H7 (cell line): ENCODE data around the gene ABCA4. TPM values are rescaled to one million over a fixed set of nuclear protein-coding genes. Genes with fewer than 3 reads are reported as not detected.
"Not testable (repeated sequence)": the region's sequence is repeated elsewhere in the genome, so short reads cannot be mapped to it uniquely, and the experiment has no call there.

ENCODE experiments used
- DNase-seq: peaks from one replicate; pipeline ENCODE4 v3.0.0; 2012
- H3K27me3 ChIP-seq: 2 replicates; pipeline ENCODE4 v1.6.0; 2011; ENCODE audit warnings: mild to moderate bottlenecking, low read length; ENCODE audit not compliant: control insufficient read depth, insufficient read depth
- H3K36me3 ChIP-seq: replicated peaks from 2 replicates; pipeline ENCODE4 v1.5.1; 2011; ENCODE audit warnings: low read length; ENCODE audit not compliant: control insufficient read depth, insufficient read depth
- H3K4me3 ChIP-seq: 2 replicates; pipeline ENCODE4 v1.5.1; 2011; ENCODE audit warnings: low read depth, mild to moderate bottlenecking, control low read depth, low read length, moderate library complexity; ENCODE audit not compliant: insufficient read depth
- total RNA-seq: library from RNA; depleted of rRNA; stranded (reverse); fragments of >200 nt; shearing (Covaris generic); gene quantifications from 2 replicates; pipeline ENCODE4 v1.2.3, GENCODE V29; 2014; rRNA removed

The ABCA4 gene
- 0.04 and 0.24 TPM in 2 replicates for total RNA-seq

GRCh38 chr1:94120991-94121390 lies at the start of gene ABCA4:
ABCA4 (minus strand) TSS chr1:94121148; CDS start chr1:94121045, 103 bp downstream.
- DNase-seq = no peak
- Histone ChIP-seq H3K27me3 (no peaks in the 10 kb centered on the region; the same call in 1 of the 2 replicates), H3K4me3 (no peak within 1 kb of the TSS), H3K36me3 (no peaks in the 10 kb centered on the region)

GRCh38 chr1:94169126-94169525 lies 48.2 kb upstream of the ABCA4 start:
- no peak for DNase-seq
- Histone ChIP-seq H3K36me3 (peaks cover 3% of the 10 kb centered on the region; the same call in 1 of the 2 replicates), H3K27me3 (no peaks in the 10 kb centered on the region), H3K4me3 (no peak overlapping the region)

GRCh38 chr1:94165843-94166242 lies 44.9 kb upstream of the ABCA4 start:
- DNase-seq = no peak
- Histone ChIP-seq H3K4me3 (no peak overlapping the region), H3K27me3 (no peaks in the 10 kb centered on the region), H3K36me3 (no peaks in the 10 kb centered on the region)

DNA sequence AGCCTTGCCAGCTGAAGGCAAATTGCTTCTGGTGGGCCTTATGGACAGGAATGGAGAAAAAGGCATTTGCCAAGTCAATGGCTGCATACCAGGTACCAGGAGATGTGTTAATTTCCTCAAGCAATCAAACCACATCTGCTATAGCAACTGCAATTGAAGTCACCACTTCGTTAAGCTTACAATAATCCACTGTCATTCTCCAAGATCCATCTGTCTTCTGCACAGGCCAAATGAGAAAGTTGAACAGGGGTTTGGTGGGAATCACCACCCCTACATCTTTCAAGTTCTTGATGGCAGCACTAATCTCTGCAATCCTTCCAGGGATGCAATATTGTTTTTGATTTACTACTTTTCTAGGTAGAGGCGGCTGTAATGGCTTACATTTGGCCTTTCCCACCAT lies 43.9 kb upstream of the ABCA4 start:
- H3K36me3 ChIP-seq, H3K4me3 ChIP-seq, DNase-seq, H3K27me3 ChIP-seq: not testable (repeated sequence)

DNA sequence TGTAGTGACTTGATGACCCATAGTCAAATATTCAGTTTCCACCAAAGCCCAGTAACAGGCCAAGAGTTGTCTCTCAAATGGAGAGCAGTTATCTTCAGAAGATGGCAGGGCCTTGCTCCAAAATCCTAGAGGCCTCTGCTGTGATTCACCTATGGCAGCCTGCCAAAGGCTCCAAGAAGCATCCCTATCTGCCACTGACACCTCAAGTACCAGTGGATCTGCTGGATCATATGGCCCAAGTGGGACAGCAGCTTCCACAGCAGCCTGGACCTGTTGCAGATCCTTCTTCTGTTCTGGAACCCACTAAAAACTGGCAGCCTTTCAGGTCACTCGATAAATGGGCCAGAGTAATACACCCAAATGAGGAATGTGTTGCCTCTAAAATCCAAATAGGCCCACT lies 43.2 kb upstream of the ABCA4 start:
- H3K4me3 ChIP-seq, H3K27me3 ChIP-seq, H3K36me3 ChIP-seq, DNase-seq: not testable (repeated sequence)

DNA sequence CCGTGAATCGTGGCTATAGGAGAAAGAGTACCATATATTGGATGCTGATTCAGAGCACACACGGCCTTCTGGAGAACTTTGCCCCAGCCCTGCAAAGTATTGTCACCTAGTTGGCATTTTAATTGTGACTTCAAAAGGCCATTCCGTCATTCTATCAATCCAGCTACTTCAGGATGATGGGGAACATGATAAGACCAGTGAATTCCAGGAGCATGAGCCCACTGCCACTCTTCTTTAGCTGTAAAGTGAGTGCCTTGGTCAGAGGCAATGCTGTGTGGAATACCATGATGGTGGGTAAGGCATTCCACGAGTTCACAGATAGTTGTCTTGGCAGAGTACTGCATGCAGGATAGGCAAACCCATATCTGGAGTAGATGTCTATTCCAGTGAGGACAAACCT lies 42.3 kb upstream of the ABCA4 start:
- DNase-seq = not testable (repeated sequence)

DNA sequence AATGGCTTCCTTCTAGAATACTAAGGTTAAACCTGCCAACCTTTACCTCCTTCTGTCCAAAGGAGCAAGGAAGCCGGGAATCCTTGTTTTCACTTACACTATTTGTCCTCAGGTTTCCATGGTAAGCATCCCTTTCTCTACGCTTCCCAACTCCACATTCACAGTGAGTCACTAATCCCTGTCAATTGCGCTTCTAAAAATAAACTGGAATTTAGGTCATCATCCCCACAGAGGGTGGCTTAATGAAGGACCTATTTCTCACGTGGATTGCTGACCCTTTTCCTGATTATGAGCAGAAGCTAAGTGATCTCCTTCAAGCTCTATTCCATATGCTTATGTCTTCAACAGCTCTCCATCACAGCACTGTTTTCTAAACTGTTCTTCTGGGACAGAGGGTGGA lies 39.9 kb upstream of the ABCA4 start:
- Histone ChIP-seq H3K27me3 (no peaks in the 10 kb centered on the region), H3K36me3 (no peaks in the 10 kb centered on the region), H3K4me3 (no peak overlapping the region)
- no peak for DNase-seq

More for the DNA sequence above, 42.3 kb upstream of the ABCA4 start:
- H3K36me3 ChIP-seq, H3K27me3 ChIP-seq, H3K4me3 ChIP-seq: not testable (repeated sequence)

- no peak overlapping the region for H3K4me3 ChIP-seq
- DNase-seq = no peak
- no peaks in the 10 kb centered on the region for H3K36me3 ChIP-seq
- H3K27me3 ChIP-seq = no peaks in the 10 kb centered on the region
Observed at GRCh38 chr1:94156096-94156625, 35.2 kb upstream of the ABCA4 start.

DNA sequence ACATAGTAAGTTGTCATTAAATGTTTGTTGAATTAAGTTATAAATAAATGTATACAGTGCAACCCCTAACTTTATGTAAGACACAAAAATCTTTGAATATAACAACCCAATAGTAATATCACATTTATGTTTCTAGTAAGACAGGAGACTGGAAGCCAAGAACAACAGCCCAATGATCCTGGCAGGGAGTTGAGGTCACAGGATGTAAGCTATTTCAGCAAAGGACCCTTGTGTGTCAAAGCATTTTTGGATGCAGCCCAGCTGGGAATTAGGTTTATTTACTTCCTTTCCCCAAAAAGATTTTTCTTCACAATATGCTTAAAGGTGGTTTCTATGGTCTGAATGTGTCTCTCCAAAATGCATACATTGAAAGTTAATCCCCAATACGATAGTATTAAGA lies 34.0 kb upstream of the ABCA4 start:
- H3K4me3 ChIP-seq = no peak overlapping the region
- H3K27me3 ChIP-seq = no peaks in the 10 kb centered on the region
- DNase-seq = no peak
- no peaks in the 10 kb centered on the region for H3K36me3 ChIP-seq

DNA sequence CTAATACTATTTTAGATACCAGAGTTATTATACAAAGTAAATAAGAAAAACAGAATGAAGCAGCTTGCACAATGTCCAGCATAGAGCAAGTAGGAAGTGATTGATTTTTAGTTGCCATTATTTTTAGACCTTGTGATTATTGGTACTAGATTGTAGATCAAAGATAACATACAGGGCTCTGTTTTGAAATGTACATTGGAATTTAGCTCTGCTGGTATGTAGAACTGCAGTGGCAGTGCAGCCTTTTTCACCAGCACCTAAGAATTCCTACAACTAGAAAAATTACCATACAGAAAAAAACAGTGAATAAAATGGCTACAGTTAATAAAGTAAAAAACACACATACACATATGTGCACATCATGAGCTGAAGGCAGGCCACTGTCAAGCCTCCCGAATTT lies 32.2 kb upstream of the ABCA4 start:
- DNase-seq = no peak
- Histone ChIP-seq H3K4me3 (no peak overlapping the region), H3K36me3 (no peaks in the 10 kb centered on the region), H3K27me3 (no peaks in the 10 kb centered on the region)

GRCh38 chr1:94149166-94149565 lies 28.2 kb upstream of the ABCA4 start:
- H3K4me3 ChIP-seq, H3K27me3 ChIP-seq, H3K36me3 ChIP-seq, DNase-seq: not testable (repeated sequence)

DNA sequence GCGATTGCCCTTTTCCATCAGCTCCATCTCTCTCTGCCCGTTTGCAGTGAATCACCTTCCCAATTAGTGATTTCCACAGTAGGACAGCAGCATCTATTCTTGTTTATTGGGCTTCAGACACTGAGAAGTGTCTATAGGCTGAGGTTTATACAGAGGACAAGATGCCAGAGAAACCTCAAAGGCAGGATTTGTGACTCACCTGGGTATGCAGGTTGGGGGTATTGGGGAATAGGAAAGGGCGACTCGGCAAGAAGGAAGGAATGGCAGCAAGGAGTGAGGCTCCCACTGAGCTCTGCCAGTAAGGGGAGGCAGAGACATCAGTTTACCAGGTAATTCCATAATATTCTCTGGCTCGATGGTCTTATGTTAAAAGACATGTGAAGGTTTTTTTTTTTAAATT lies 25.3 kb upstream of the ABCA4 start:
- Histone ChIP-seq H3K36me3 (no peaks in the 10 kb centered on the region), H3K27me3 (no peaks in the 10 kb centered on the region), H3K4me3 (no peak overlapping the region)
- no peak for DNase-seq

GRCh38 chr1:94144836-94145235 lies 23.9 kb upstream of the ABCA4 start:
- DNase-seq = no peak
- no peaks in the 10 kb centered on the region for H3K27me3 ChIP-seq
- H3K4me3 ChIP-seq = no peak overlapping the region
- H3K36me3 ChIP-seq = no peaks in the 10 kb centered on the region

DNA sequence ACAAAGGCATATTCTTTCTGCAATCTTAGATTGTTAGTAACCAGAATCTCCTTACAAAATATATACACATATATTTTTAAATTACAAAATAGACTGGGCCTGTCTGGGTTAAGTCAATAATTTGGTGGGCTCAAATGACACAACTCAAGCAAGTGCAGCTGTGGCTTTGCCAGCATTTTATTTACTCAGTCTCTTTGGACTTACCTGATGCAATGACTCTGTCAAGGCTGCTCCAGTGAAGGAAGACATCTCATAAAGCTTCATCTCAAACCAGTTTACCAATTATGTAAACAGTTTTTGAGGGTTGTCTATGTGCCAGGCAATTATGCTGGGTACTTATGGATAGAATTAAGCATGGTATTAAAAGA lies 22.8 kb upstream of the ABCA4 start:
- H3K27me3 ChIP-seq = no peaks in the 10 kb centered on the region
- H3K36me3 ChIP-seq = no peaks in the 10 kb centered on the region
- H3K4me3 ChIP-seq = no peak overlapping the region
- no peak for DNase-seq

- H3K27me3 ChIP-seq = no peaks in the 10 kb centered on the region
- DNase-seq = no peak
- no peaks in the 10 kb centered on the region for H3K36me3 ChIP-seq
- H3K4me3 ChIP-seq = no peak overlapping the region
Observed at GRCh38 chr1:94143173-94143808, 22.3 kb upstream of the ABCA4 start.

GRCh38 chr1:94142583-94142982 lies 21.6 kb upstream of the ABCA4 start:
- no peaks in the 10 kb centered on the region for H3K27me3 ChIP-seq
- no peak for DNase-seq
- no peaks in the 10 kb centered on the region for H3K36me3 ChIP-seq
- no peak overlapping the region for H3K4me3 ChIP-seq
